ENCODE results near the gene ERGIC1. TPM values are rescaled to one million over a fixed set of nuclear protein-coding genes. Genes with fewer than 3 reads are reported as not detected.

Gene ERGIC1
- total and polyA plus RNA-seq, 2 of the 8 experiments (the other 6 are each of a cell fraction or from before 2014, with no cell fraction given) = 95.3 to 106 TPM

DNA sequence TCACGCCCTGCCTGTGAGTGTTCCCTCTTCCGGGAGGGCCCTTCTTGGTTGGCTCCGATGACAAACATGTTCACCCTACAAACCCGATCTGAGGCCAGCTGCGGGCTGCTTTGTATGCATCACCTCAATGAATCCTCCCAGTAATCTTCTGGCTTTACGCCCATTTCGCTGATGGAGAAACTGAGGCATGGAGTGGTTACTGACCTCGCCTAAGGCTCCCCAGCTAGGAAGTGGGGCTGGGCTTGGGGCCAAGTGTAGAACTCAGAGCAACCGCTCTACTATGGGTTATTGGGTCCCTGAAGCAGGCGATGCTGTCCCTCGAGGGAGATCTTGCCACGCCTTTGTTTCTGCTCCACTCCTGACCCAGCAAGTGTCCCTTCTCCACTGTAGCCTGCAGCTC lies 86.9 kb downstream of the ERGIC1 start:
- Histone ChIP-seq H3K27ac (ENCODE audit: low read depth, low read length) (no peak overlapping the region), H4K20me1 (replicated peaks in 1 of 2; ENCODE audit: control insufficient read depth in 1 of 2, insufficient read depth in 2 of 2, low read length in 2 of 2) (peaks cover 1% of the 10 kb centered on the region in 2 experiments), H2AK5ac (ENCODE audit: low read depth, low read length) (no peak overlapping the region), H2BK5ac (ENCODE audit: low read depth, low read length) (no peak overlapping the region), H2AFZ (ENCODE audit: low read length) (no peak overlapping the region), H3K4me1 (replicated peaks in 1 of 4; ENCODE audit: control insufficient read depth in 3 of 4, insufficient read depth in 4 of 4, low read length in 3 of 4) (no peaks in the 10 kb centered on the region; a peak in 2 of 7 replicates), H3K9ac (replicated peaks in 1 of 4; ENCODE audit: extremely low read depth in 1 of 4, low read depth in 3 of 4, low read length in 3 of 4) (no peak overlapping the region), H4K8ac (ENCODE audit: extremely low read depth, insufficient read depth, low read length) (no peak overlapping the region), H2BK15ac (ENCODE audit: low read length) (no peak overlapping the region), H3K36me3 (ENCODE audit: control insufficient read depth in 2 of 4, insufficient read depth in 4 of 4, low read length in 3 of 4) (peaks cover 9 to 29% (median 16%) of the 10 kb centered on the region in 4 experiments; a peak in 7 of 8 replicates), H3K18ac (ENCODE audit: extremely low read depth, low read length) (no peak overlapping the region), H3K79me1 (ENCODE audit: low read depth, low read length) (no peaks in the 10 kb centered on the region), H4K5ac (ENCODE audit: insufficient read length, low read depth, low read length) (no peak overlapping the region), H3K23ac (ENCODE audit: insufficient read length) (no peak overlapping the region), H3K4me2 (ENCODE audit: insufficient read depth in 1 of 2, low read depth in 2 of 2, low read length in 2 of 2) (no peak overlapping the region), H3K79me2 (ENCODE audit: control insufficient read depth in 1 of 2, insufficient read depth in 2 of 2, low read length in 2 of 2) (no peaks in the 10 kb centered on the region), H3K27me3 (replicated peaks in 1 of 4; ENCODE audit: control insufficient read depth in 3 of 4, extremely low read depth in 1 of 4, insufficient read depth in 3 of 4, low read length in 3 of 4) (no peaks in the 10 kb centered on the region), H2BK12ac (ENCODE audit: low read depth, low read length) (no peak overlapping the region), H4K91ac (replicated peaks; ENCODE audit: insufficient read length, low read length) (no peak overlapping the region), H2BK120ac (replicated peaks; ENCODE audit: low read depth, low read length) (no peak overlapping the region), H3K14ac (ENCODE audit: insufficient read length) (no peak overlapping the region), H3K23me2 (ENCODE audit: low read depth, low read length) (no peaks in the 10 kb centered on the region), H2BK20ac (ENCODE audit: low read length) (no peak overlapping the region), H3K56ac (replicated peaks; ENCODE audit: insufficient read length, low read depth, low read length) (no peak overlapping the region), H3K4ac (replicated peaks; ENCODE audit: insufficient read length, low read depth, low read length) (no peak overlapping the region), H3K9me3 (ENCODE audit: insufficient read depth in 2 of 2, low read depth in 1 of 2, low read length in 1 of 2) (no peaks in the 10 kb centered on the region), H3K4me3 (ENCODE audit: extremely low read depth in 1 of 4, insufficient read depth in 2 of 4, low read depth in 3 of 4, low read length in 4 of 4) (no peak overlapping the region)
- no peak for TF ChIP-seq TAF7 (optimal IDR thresholded peaks at IDR 0.05; ENCODE audit: borderline replicate concordance, low read depth, low read length)
- no peak for TF ChIP-seq CREB1 (IDR thresholded peaks at IDR 0.05)
- no peak for TF ChIP-seq CTBP2 (IDR thresholded peaks at IDR 0.05; ENCODE audit: borderline replicate concordance, insufficient read depth, insufficient read length, low read length)
- no peak for TF ChIP-seq ZNF274 (IDR thresholded peaks at IDR 0.05; ENCODE audit: borderline replicate concordance, extremely low read depth, low read length)
- TF ChIP-seq HDAC6 (IDR thresholded peaks at IDR 0.05; ENCODE audit: low read depth, low read length) = no peak
- no peak for TF ChIP-seq GTF2F1 (IDR thresholded peaks at IDR 0.05; ENCODE audit: borderline replicate concordance, low read depth, low read length)
- CTCF ChIA-PET (ENCODE audit: partially characterized antibody) = interaction anchor here (1.5 kb wide), 1 partner anchor 206 kb away, joined by 6 read pairs; no protein-coding TSS in a partner anchor
- WGBS, 2 experiments (ENCODE audit: extremely low coverage in 1 of 2, insufficient coverage in 1 of 2, insufficient read length in 1 of 2, insufficient replicate concordance in 2 of 2, low coverage in 1 of 2, low lambda C conversion rate in 2 of 2, missing lambda C conversion rate in 1 of 2) = 91% methylated on average over 12 of the region's 12 CpGs; no CpG with 5 or more reads in 1 of the 2 experiments
- FAIRE-seq = no peak
- POLR2A ChIA-PET (ENCODE audit: partially characterized antibody) = no interaction called here
- no peak for DNase-seq (ENCODE audit: low read depth in 1 of 2, low spot score in 2 of 2)
